ENCODE data around the gene CASQ1.

DNA sequence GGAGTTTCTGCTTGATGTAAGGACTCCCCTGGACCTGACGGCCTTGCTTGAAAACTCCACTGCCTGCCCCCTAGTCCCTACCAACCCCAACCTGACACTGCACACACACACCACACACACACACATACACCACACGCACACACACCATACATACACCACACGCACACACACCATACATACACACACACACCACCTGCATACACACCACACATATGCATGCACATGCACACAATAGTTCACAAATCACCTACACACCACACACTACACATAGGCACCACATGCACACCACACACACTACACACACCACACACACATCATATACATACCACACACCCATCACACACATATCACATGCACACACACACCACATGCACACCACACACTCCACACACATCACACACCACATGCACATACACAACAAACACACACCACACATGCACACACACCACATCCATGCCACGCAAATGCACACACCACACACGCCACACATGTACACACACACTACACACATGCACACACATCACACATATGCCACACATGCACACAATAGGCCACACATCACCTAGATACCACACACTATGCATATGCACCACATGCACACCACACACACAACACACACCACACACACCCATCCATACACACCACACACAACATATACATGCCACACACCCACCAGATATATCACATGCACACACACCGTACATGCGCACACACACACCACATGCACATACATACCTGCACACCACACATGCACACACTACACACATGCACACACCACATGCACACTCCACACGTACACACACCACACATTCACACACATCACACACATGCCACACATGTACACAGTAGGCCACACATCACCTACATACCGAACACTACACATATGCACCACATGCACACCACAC lies 3.7 kb downstream of the CASQ1 start:
- no peak for TF ChIP-seq CTCF (IDR thresholded peaks at IDR 0.05; ENCODE audit: insufficient read depth, low read depth, low read length)
- no peak for TF ChIP-seq EZH2 (IDR thresholded peaks at IDR 0.05; ENCODE audit: insufficient read depth, low read length)

All from astrocyte (in vitro differentiated cells and primary cell).